ENCODE results near the gene TPST1. TPM values are rescaled to one million over a fixed set of nuclear protein-coding genes. Genes with fewer than 3 reads are reported as not detected.
"Not testable (repeated sequence)": the region's sequence is repeated elsewhere in the genome, so short reads cannot be mapped to it uniquely, and the experiment has no call there.

TPST1 gene
- total RNA-seq, 1 donor from 2014 or later: 26.8 TPM

- no peak overlapping the region for H3K4me3 Mint-ChIP-seq (ENCODE audit: unreplicated experiment)
- peaks cover 4% of the 10 kb centered on the region for H3K4me1 Mint-ChIP-seq (ENCODE audit: unreplicated experiment)
- no peaks in the 10 kb centered on the region for H3K9me3 Mint-ChIP-seq (ENCODE audit: unreplicated experiment)
- DNase-seq (ENCODE audit: extremely low spot score, unreplicated experiment): no peak
- TF ChIP-seq CTCF (IDR thresholded peaks at IDR 0.05): no peak
- H3K36me3 Mint-ChIP-seq (ENCODE audit: unreplicated experiment): peaks cover 2% of the 10 kb centered on the region
- no peaks in the 10 kb centered on the region for H3K27me3 Mint-ChIP-seq (ENCODE audit: unreplicated experiment)
- H3K27ac Mint-ChIP-seq (ENCODE audit: unreplicated experiment): no peak overlapping the region
Measured at GRCh38 chr7:66164356-66164755, 40.8 kb upstream of the TPST1 start.

GRCh38 chr7:66167773-66168387 is 37.3 kb upstream of the TPST1 start:
- no peak for DNase-seq (ENCODE audit: extremely low spot score, unreplicated experiment)
- no peaks in the 10 kb centered on the region for H3K36me3 Mint-ChIP-seq (ENCODE audit: unreplicated experiment)
- TF ChIP-seq CTCF (IDR thresholded peaks at IDR 0.05): no peak

GRCh38 chr7:66169616-66170015 is 35.5 kb upstream of the TPST1 start:
- Mint-ChIP-seq H3K9me3 (ENCODE audit: unreplicated experiment) (no peaks in the 10 kb centered on the region), H3K36me3 (ENCODE audit: unreplicated experiment) (no peaks in the 10 kb centered on the region), H3K4me3 (ENCODE audit: unreplicated experiment) (no peak overlapping the region), H3K4me1 (ENCODE audit: unreplicated experiment) (peaks cover 4% of the 10 kb centered on the region), H3K27ac (ENCODE audit: unreplicated experiment) (no peak overlapping the region), H3K27me3 (ENCODE audit: unreplicated experiment) (no peaks in the 10 kb centered on the region)
- DNase-seq (ENCODE audit: extremely low spot score, unreplicated experiment): no peak
- no peak for TF ChIP-seq CTCF (IDR thresholded peaks at IDR 0.05)

More at GRCh38 chr7:66167773-66168387, 37.3 kb upstream of the TPST1 start:
- H3K9me3 Mint-ChIP-seq (ENCODE audit: unreplicated experiment): no peaks in the 10 kb centered on the region
- peaks cover 4% of the 10 kb centered on the region for H3K4me1 Mint-ChIP-seq (ENCODE audit: unreplicated experiment)
- H3K27ac Mint-ChIP-seq (ENCODE audit: unreplicated experiment): no peak overlapping the region
- no peaks in the 10 kb centered on the region for H3K27me3 Mint-ChIP-seq (ENCODE audit: unreplicated experiment)
- no peak overlapping the region for H3K4me3 Mint-ChIP-seq (ENCODE audit: unreplicated experiment)

GRCh38 chr7:66170309-66171231 is 34.6 kb upstream of the TPST1 start:
- peaks cover 4% of the 10 kb centered on the region for H3K4me1 Mint-ChIP-seq (ENCODE audit: unreplicated experiment)
- no peak for DNase-seq (ENCODE audit: extremely low spot score, unreplicated experiment)

GRCh38 chr7:66172536-66173401 is 32.4 kb upstream of the TPST1 start:
- H3K27me3 Mint-ChIP-seq (ENCODE audit: unreplicated experiment); H3K4me3 Mint-ChIP-seq (ENCODE audit: unreplicated experiment); H3K27ac Mint-ChIP-seq (ENCODE audit: unreplicated experiment); H3K9me3 Mint-ChIP-seq (ENCODE audit: unreplicated experiment); H3K4me1 Mint-ChIP-seq (ENCODE audit: unreplicated experiment); DNase-seq (ENCODE audit: extremely low spot score, unreplicated experiment); H3K36me3 Mint-ChIP-seq (ENCODE audit: unreplicated experiment): not testable (repeated sequence)

More at GRCh38 chr7:66170309-66171231, 34.6 kb upstream of the TPST1 start:
- Mint-ChIP-seq H3K4me3 (ENCODE audit: unreplicated experiment) (no peak overlapping the region), H3K9me3 (ENCODE audit: unreplicated experiment) (no peaks in the 10 kb centered on the region), H3K27ac (ENCODE audit: unreplicated experiment) (no peak overlapping the region), H3K36me3 (ENCODE audit: unreplicated experiment) (no peaks in the 10 kb centered on the region), H3K27me3 (ENCODE audit: unreplicated experiment) (no peaks in the 10 kb centered on the region)
- no peak for TF ChIP-seq CTCF (IDR thresholded peaks at IDR 0.05)

Data from osteocyte (in vitro differentiated cells).